Measurements from ENCODE around the gene HTT-AS. TPM values are rescaled to one million over a fixed set of nuclear protein-coding genes. Genes with fewer than 3 reads are reported as not detected.

The HTT-AS gene
- total RNA-seq, 1 donor from 2014 or later: not detected

- Histone ChIP-seq H3K36me3 (ENCODE audit: control insufficient read depth, insufficient read depth, low read length) (no peaks in the 10 kb centered on the region), H3K27me3 (ENCODE audit: control insufficient read depth, insufficient read depth, low read length) (peaks cover 3% of the 10 kb centered on the region), H3K4me3 (ENCODE audit: low read depth, low read length) (no peak overlapping the region)
- no peak for DNase-seq (ENCODE audit: low read depth)
- no peak for TF ChIP-seq CTCF (IDR thresholded peaks at IDR 0.05; ENCODE audit: insufficient read depth, low read length, poor library complexity, severe bottlenecking)
Observed at GRCh38 chr4:3017504-3017903, 56.8 kb downstream of the HTT-AS start.

GRCh38 chr4:3016961-3017360 is 57.4 kb downstream of the HTT-AS start:
- no peaks in the 10 kb centered on the region for H3K36me3 ChIP-seq (ENCODE audit: control insufficient read depth, insufficient read depth, low read length)
- no peak for DNase-seq (ENCODE audit: low read depth)
- no peak overlapping the region for H3K4me3 ChIP-seq (ENCODE audit: low read depth, low read length)
- TF ChIP-seq CTCF (IDR thresholded peaks at IDR 0.05; ENCODE audit: insufficient read depth, low read length, poor library complexity, severe bottlenecking): no peak
- H3K27me3 ChIP-seq (ENCODE audit: control insufficient read depth, insufficient read depth, low read length): peaks cover 3% of the 10 kb centered on the region

- Histone ChIP-seq H3K36me3 (ENCODE audit: control insufficient read depth, insufficient read depth, low read length) (no peaks in the 10 kb centered on the region), H3K27me3 (ENCODE audit: control insufficient read depth, insufficient read depth, low read length) (no peaks in the 10 kb centered on the region), H3K4me3 (ENCODE audit: low read depth, low read length) (no peak overlapping the region)
- DNase-seq (ENCODE audit: low read depth): no peak
- TF ChIP-seq CTCF (IDR thresholded peaks at IDR 0.05; ENCODE audit: insufficient read depth, low read length, poor library complexity, severe bottlenecking): no peak
Observed at GRCh38 chr4:3013839-3014350, 60.4 kb downstream of the HTT-AS start.

Other genes starting within 250 kb of the HTT-AS start
- 132 and 142 TPM in 2 replicates for gene ADD1, start 230.7 kb downstream of the HTT-AS start, total RNA-seq
- gene NOP14, start 111.1 kb downstream of the HTT-AS start, total RNA-seq: 35.2 and 35.4 TPM in 2 replicates
- gene GRK4, start 111.0 kb downstream of the HTT-AS start, total RNA-seq: 6.3 and 10.7 TPM in 2 replicates
- 43.8 and 72.6 TPM in 2 replicates for gene HTT, start 143 bp upstream of the HTT-AS start, total RNA-seq
- gene MSANTD1, start 174.6 kb upstream of the HTT-AS start, total RNA-seq: 0.50 TPM in 1 of 2 replicates, not detected in the other
- gene RGS12, start 218.5 kb upstream of the HTT-AS start, total RNA-seq: 28.7 and 29.2 TPM in 2 replicates